SU-DHL-6 (cell line): ENCODE measurements around the gene ASL.
"Not testable (repeated sequence)": the region's sequence is repeated elsewhere in the genome, so short reads cannot be mapped to it uniquely, and the experiment has no call there.

Experiments
- H2AFZ ChIP-seq: fragments of 200-600 bp; sonication (generic); 2 replicates; pipeline ENCODE4 v1.6.1; 2014; ENCODE audit warnings: low read depth, mild to moderate bottlenecking, moderate library complexity, mixed read lengths, antibody characterized with exemption, low read length; ENCODE audit not compliant: severe bottlenecking
- H3F3A ChIP-seq: fragments of 200-600 bp; shearing (Covaris generic); 2 replicates; pipeline ENCODE4 v1.6.0; 2016; ENCODE audit warnings: antibody characterized with exemption, mild to moderate bottlenecking; ENCODE audit not compliant: insufficient read depth
- H3K27ac ChIP-seq: fragments of 200-600 bp; sonication (generic); 2 replicates; pipeline ENCODE4 v1.5.1; 2016; ENCODE audit warnings: low read depth, mild to moderate bottlenecking, low read length, moderate library complexity, mixed read lengths
- H3K27me3 ChIP-seq: fragments of 200-600 bp; sonication (generic), shearing (Covaris generic); 2 replicates; pipeline ENCODE4 v1.6.0; 2014; ENCODE audit warnings: mild to moderate bottlenecking, low read length
- H3K36me3 ChIP-seq: fragments of 200-600 bp; sonication (generic); 2 replicates; pipeline ENCODE4 v1.6.1; 2014; ENCODE audit warnings: mild to moderate bottlenecking, low read length, mixed read lengths
- H3K4me2 ChIP-seq: fragments of 300-600, 200-600 bp; shearing (Covaris generic), sonication (generic); 2 replicates; pipeline ENCODE4 v1.6.0; 2014; ENCODE audit warnings: low read length, low read depth, mild to moderate bottlenecking; ENCODE audit not compliant: poor library complexity, severe bottlenecking
- H3K4me3 ChIP-seq: fragments of 200-600 bp; sonication (generic); 2 replicates; pipeline ENCODE4 v1.5.1; 2014; ENCODE audit warnings: antibody characterized with exemption, low read length, mild to moderate bottlenecking, mixed read lengths; ENCODE audit not compliant: insufficient read depth, poor library complexity, severe bottlenecking
- H3K79me2 ChIP-seq: fragments of 200-600 bp; sonication (generic); 2 replicates; pipeline ENCODE4 v1.6.1; 2014; ENCODE audit warnings: mild to moderate bottlenecking, low read length, moderate library complexity; ENCODE audit not compliant: insufficient read depth
- H3K9ac ChIP-seq: fragments of 200-600 bp; sonication (generic); 2 replicates; pipeline ENCODE4 v1.7.0; 2014; ENCODE audit warnings: mild to moderate bottlenecking, low read length
- H3K9me2 ChIP-seq: fragments of 200-600 bp; sonication (generic); replicated peaks from 2 replicates; pipeline ENCODE4 v1.6.1; 2014; ENCODE audit warnings: low read length; ENCODE audit not compliant: insufficient read depth
- H3K9me3 ChIP-seq: fragments of 200-600 bp; sonication (generic); 2 replicates; pipeline ENCODE4 v1.6.1; 2014; ENCODE audit warnings: low read length, mixed read lengths; ENCODE audit not compliant: insufficient read depth
- H4K20me1 ChIP-seq: fragments of 200-600 bp; sonication (generic); 2 replicates; pipeline ENCODE4 v1.6.1; 2014; ENCODE audit warnings: low read depth, mild to moderate bottlenecking, antibody characterized with exemption, low read length, moderate library complexity, mixed read lengths
- CTCF ChIP-seq: fragments of 200-600 bp; sonication (generic); IDR thresholded peaks from one replicate; pipeline ENCODE4 v1.5.1; 2017; ENCODE audit warnings: antibody characterized with exemption, mild to moderate bottlenecking, low read length, moderate library complexity; ENCODE audit not compliant: insufficient read depth, poor library complexity, severe bottlenecking
- EZH2phosphoT487 ChIP-seq: fragments of 200-600 bp; sonication (generic), shearing (Covaris generic); conservative IDR thresholded peaks from 2 replicates; pipeline ENCODE4 v1.6.1; 2018; ENCODE audit warnings: mild to moderate bottlenecking, antibody characterized with exemption, low read length, moderate library complexity, mixed read lengths

Gene ASL

GRCh38 chr7:66069732-66070131 is 5.9 kb upstream of the ASL start:
- Histone ChIP-seq H3K36me3 (no peaks in the 10 kb centered on the region), H3K4me2 (no peak overlapping the region), H2AFZ (no peak overlapping the region), H3F3A (no peaks in the 10 kb centered on the region), H3K4me3 (no peak overlapping the region), H3K9ac (no peak overlapping the region), H3K9me3 (no peaks in the 10 kb centered on the region), H3K27ac (no peak overlapping the region), H3K27me3 (no peaks in the 10 kb centered on the region), H4K20me1 (no peaks in the 10 kb centered on the region), H3K9me2 (no peaks in the 10 kb centered on the region), H3K79me2 (no peaks in the 10 kb centered on the region)
- TF ChIP-seq EZH2phosphoT487 (no peak), CTCF (no peak)

GRCh38 chr7:66070222-66070621 is 5.4 kb upstream of the ASL start:
- H3K27ac ChIP-seq = no peak overlapping the region

GRCh38 chr7:66072208-66072607 is 3.4 kb upstream of the ASL start:
- H3F3A ChIP-seq, H3K9me3 ChIP-seq, H3K4me3 ChIP-seq, H3K9me2 ChIP-seq, H2AFZ ChIP-seq, H3K27me3 ChIP-seq, H3K79me2 ChIP-seq, H3K9ac ChIP-seq, H3K4me2 ChIP-seq, H4K20me1 ChIP-seq, H3K36me3 ChIP-seq, H3K27ac ChIP-seq: not testable (repeated sequence)

More at GRCh38 chr7:66070222-66070621, 5.4 kb upstream of the ASL start:
- no peak overlapping the region for H3K4me2 ChIP-seq
- no peak overlapping the region for H3K9ac ChIP-seq
- H2AFZ ChIP-seq = no peak overlapping the region
- H3K9me3 ChIP-seq = no peaks in the 10 kb centered on the region
- H3K27me3 ChIP-seq = no peaks in the 10 kb centered on the region
- H3K79me2 ChIP-seq = no peaks in the 10 kb centered on the region
- TF ChIP-seq CTCF = no peak
- TF ChIP-seq EZH2phosphoT487 = no peak
- H3F3A ChIP-seq = no peaks in the 10 kb centered on the region
- no peaks in the 10 kb centered on the region for H3K36me3 ChIP-seq
- H4K20me1 ChIP-seq = no peaks in the 10 kb centered on the region
- H3K4me3 ChIP-seq = no peak overlapping the region
- H3K9me2 ChIP-seq = no peaks in the 10 kb centered on the region

- Histone ChIP-seq H3K9me3 (no peaks in the 10 kb centered on the region), H3K27me3 (no peaks in the 10 kb centered on the region), H3K9ac (peak overlapping the region; percentile 71), H3K27ac (no peak overlapping the region), H2AFZ (peak overlapping the region; percentile 88), H3K79me2 (peaks cover 7% of the 10 kb centered on the region; the same call in 1 of the 2 replicates), H3K4me2 (peak overlapping the region; percentile 65), H3K36me3 (no peaks in the 10 kb centered on the region), H3F3A (peaks cover 9% of the 10 kb centered on the region; the same call in 1 of the 2 replicates), H3K4me3 (peak overlapping the region; percentile 66), H4K20me1 (no peaks in the 10 kb centered on the region), H3K9me2 (no peaks in the 10 kb centered on the region)
- no peak for TF ChIP-seq EZH2phosphoT487
- no peak for TF ChIP-seq CTCF
Observed at GRCh38 chr7:66076462-66077329, 1.1 kb downstream of the ASL start.
